Measurements from ENCODE around the gene MYO1E. TPM values are rescaled to one million over a fixed set of nuclear protein-coding genes. Genes with fewer than 3 reads are reported as not detected.

The MYO1E gene
- total and polyA plus RNA-seq, 2 of the 8 experiments (the other 6 are each of a cell fraction or from before 2014, with no cell fraction given), result 19.6 to 142 TPM

DNA sequence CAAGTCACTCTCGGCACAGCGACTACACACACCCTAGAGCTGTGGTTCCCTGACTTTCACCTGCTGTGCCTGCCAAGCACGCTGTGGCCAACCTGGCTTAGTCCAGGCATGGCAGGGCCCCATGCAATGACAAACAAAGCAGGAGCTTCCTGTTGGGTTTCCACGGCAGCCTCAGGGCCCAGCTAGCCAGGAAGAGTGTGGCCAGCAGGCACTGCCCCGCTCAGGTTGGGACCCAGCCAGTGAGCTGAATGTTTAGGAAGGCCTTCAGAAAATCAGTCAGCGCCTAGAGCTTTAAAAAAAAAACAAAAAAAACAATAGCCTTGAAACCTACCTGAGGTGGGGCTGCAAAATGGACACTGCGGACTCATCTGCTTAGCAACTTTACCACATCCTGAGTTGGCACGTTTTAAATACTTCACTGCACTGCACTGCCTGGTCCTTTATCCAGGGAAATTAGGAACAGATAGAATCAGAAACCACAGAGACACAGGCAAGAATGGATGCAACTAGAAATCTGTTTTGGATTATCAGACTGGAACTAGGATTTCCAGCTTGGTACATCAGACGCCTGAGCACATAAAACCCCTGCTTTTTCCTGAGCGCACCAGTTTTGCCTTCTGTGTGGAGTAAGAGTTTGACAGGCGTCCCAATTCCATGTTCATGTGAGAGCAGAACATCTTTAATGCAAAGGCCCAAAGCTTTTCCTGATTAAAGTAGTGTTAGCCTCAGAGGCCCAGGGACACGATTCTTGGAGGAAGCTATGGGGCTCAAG lies 202.2 kb downstream of the MYO1E start (continued):
- TF ChIP-seq KDM4A (IDR thresholded peaks at IDR 0.05; ENCODE audit: low read depth, low read length, severe bottlenecking), result no peak
